Pons (tissue), 1 donor: ENCODE measurements around the gene IFT27.

Experiments used
- DNase-seq: peaks from one replicate; pipeline ENCODE4 v3.0.0-alpha.2; 2016; ENCODE audit warnings: low spot score

IFT27 gene

GRCh38 chr22:36775964-36776669, at the start of gene IFT27:
Gene IFT27 (minus strand): TSS chr22:36776119. CDS start chr22:36775707, 412 bp downstream.
- DNase-seq: peak; percentile 100

GRCh38 chr22:36824655-36825054, 48.7 kb upstream of the IFT27 start:
- DNase-seq: no peak

GRCh38 chr22:36823186-36823839, 47.4 kb upstream of the IFT27 start:
- no peak for DNase-seq

GRCh38 chr22:36822581-36822980, 46.7 kb upstream of the IFT27 start:
- DNase-seq: no peak

GRCh38 chr22:36819112-36819511, 43.2 kb upstream of the IFT27 start:
- no peak for DNase-seq

- DNase-seq: no peak
Observed at GRCh38 chr22:36818010-36818642, 42.2 kb upstream of the IFT27 start.

GRCh38 chr22:36817525-36817848, 41.6 kb upstream of the IFT27 start:
- DNase-seq: no peak

GRCh38 chr22:36816636-36817524, 41.0 kb upstream of the IFT27 start, which contains the start of gene PVALB:
Gene PVALB (minus strand): TSS chr22:36817035. CDS start chr22:36817005, 30 bp downstream.
- no peak for DNase-seq

GRCh38 chr22:36816339-36816635, 40.4 kb upstream of the IFT27 start:
- DNase-seq: no peak

GRCh38 chr22:36815558-36816338, 39.8 kb upstream of the IFT27 start:
- DNase-seq: no peak

GRCh38 chr22:36814801-36815200, 38.9 kb upstream of the IFT27 start:
- DNase-seq: no peak

- DNase-seq: no peak
Observed at GRCh38 chr22:36811094-36811800, 35.3 kb upstream of the IFT27 start.

- DNase-seq: no peak
Observed at GRCh38 chr22:36809351-36809750, 33.4 kb upstream of the IFT27 start.

- no peak for DNase-seq
Observed at GRCh38 chr22:36808721-36809344, 32.9 kb upstream of the IFT27 start.

GRCh38 chr22:36807627-36808026, 31.7 kb upstream of the IFT27 start:
- no peak for DNase-seq

GRCh38 chr22:36806835-36807234, 30.9 kb upstream of the IFT27 start:
- no peak for DNase-seq

- no peak for DNase-seq
Observed at GRCh38 chr22:36803358-36803757, 27.4 kb upstream of the IFT27 start.

GRCh38 chr22:36798674-36799066, 22.8 kb upstream of the IFT27 start:
- DNase-seq: no peak

GRCh38 chr22:36797911-36798673, 22.2 kb upstream of the IFT27 start:
- no peak for DNase-seq

GRCh38 chr22:36797374-36797773, 21.5 kb upstream of the IFT27 start:
- no peak for DNase-seq
